ENCODE results near the gene CD22.
"Not testable (repeated sequence)": the region's sequence is repeated elsewhere in the genome, so short reads cannot be mapped to it uniquely, and the experiment has no call there.

Gene CD22

DNA sequence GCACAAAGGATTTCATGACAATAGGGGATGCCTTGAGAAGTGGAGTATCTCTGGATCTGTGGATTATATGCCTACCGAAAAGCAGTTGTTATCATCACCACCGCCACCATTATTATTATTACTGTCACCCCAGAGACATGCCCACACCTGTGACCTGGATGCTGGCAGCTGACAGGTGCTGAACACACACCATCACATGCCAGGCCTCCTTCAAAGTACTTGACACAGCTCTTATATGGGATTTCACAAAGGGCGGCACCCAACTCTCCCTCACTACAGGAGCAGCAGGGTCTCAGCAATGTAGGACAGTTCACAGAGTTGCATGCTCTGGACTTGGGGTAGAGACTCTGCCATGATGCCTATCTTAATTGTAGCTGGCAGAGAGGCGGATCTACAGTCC lies 36.3 kb downstream of the CD22 start:
- Histone ChIP-seq H2AFZ (ENCODE audit: low read depth, low read length) (no peak overlapping the region), H3K4me1 (ENCODE audit: insufficient read depth, low read length) (no peaks in the 10 kb centered on the region), H3K36me3 (ENCODE audit: insufficient read depth, low read length) (no peaks in the 10 kb centered on the region), H3K27me3 (ENCODE audit: insufficient read depth, low read length) (no peaks in the 10 kb centered on the region), H3K9me3 (ENCODE audit: low read length) (no peaks in the 10 kb centered on the region), H3K4me3 (ENCODE audit: low read length) (no peak overlapping the region)

GRCh38 chr19:35368378-35368777 lies 39.4 kb downstream of the CD22 start:
- Histone ChIP-seq H3K9me3 (ENCODE audit: low read length) (no peaks in the 10 kb centered on the region), H3K4me1 (ENCODE audit: insufficient read depth, low read length) (no peaks in the 10 kb centered on the region), H2AFZ (ENCODE audit: low read depth, low read length) (no peak overlapping the region), H3K27me3 (ENCODE audit: insufficient read depth, low read length) (no peaks in the 10 kb centered on the region), H3K36me3 (ENCODE audit: insufficient read depth, low read length) (no peaks in the 10 kb centered on the region), H3K4me3 (ENCODE audit: low read length) (no peak overlapping the region)

GRCh38 chr19:35369522-35369921 lies 40.5 kb downstream of the CD22 start:
- no peaks in the 10 kb centered on the region for H3K4me1 ChIP-seq (ENCODE audit: insufficient read depth, low read length)
- no peaks in the 10 kb centered on the region for H3K9me3 ChIP-seq (ENCODE audit: low read length)
- no peak overlapping the region for H3K4me3 ChIP-seq (ENCODE audit: low read length)
- H2AFZ ChIP-seq (ENCODE audit: low read depth, low read length), result no peak overlapping the region
- H3K27me3 ChIP-seq (ENCODE audit: insufficient read depth, low read length), result no peaks in the 10 kb centered on the region
- H3K36me3 ChIP-seq (ENCODE audit: insufficient read depth, low read length), result no peaks in the 10 kb centered on the region

DNA sequence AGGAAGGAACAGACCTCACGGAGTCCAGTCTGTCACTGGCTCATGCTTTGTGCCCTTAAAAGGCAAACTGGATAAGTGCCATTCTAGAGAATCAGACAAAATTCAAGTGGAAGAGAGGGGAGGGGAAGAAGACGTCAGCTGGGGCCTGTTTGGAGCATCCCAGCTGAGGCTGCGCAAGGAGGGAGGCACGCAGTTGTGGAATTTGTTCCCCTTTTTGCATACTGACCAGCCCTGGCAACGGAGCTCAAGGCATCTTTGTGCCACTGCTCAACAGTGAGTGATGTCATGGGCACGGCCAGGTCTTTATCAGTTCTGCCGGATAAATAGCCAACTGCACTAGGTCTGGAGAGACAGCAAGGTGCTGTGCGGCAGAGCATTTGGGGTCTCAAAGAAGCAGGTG lies 41.7 kb downstream of the CD22 start, which contains the start of gene GPR42:
Gene GPR42 (plus strand): TSS at position 347 of the 400 bp plus-strand sequence. CDS start 292 bp downstream, outside the sequence.
- Histone ChIP-seq H3K9me3 (ENCODE audit: low read length) (no peaks in the 10 kb centered on the region), H3K36me3 (ENCODE audit: insufficient read depth, low read length) (no peaks in the 10 kb centered on the region), H2AFZ (ENCODE audit: low read depth, low read length) (no peak within 1 kb of the TSS), H3K4me1 (ENCODE audit: insufficient read depth, low read length) (no peaks in the 10 kb centered on the region), H3K27me3 (ENCODE audit: insufficient read depth, low read length) (no peaks in the 10 kb centered on the region), H3K4me3 (ENCODE audit: low read length) (no peak within 1 kb of the TSS)

DNA sequence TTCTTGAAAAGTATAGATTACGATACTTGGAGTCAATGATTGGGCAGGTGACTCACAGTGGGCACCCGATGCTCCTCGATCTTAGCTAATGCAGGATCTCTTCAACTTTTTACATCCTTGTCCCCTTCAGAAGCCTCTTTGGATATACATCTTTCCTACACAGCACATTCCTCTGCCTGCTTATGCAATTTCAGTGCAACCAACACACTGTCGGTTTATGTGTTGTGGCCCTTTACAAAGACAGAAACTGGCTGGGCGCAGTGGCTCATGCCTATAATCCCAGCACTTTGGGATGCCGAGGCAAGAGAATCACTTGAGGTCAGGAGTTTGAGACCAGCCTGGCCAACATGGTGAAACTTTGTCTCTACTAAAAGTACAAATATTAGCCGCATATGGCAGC lies 44.5 kb downstream of the CD22 start:
- Histone ChIP-seq H3K27me3 (ENCODE audit: insufficient read depth, low read length) (no peaks in the 10 kb centered on the region), H3K4me3 (ENCODE audit: low read length) (no peak overlapping the region), H3K9me3 (ENCODE audit: low read length) (no peaks in the 10 kb centered on the region)

GRCh38 chr19:35374031-35374430 lies 45.0 kb downstream of the CD22 start:
- H3K4me3 ChIP-seq (ENCODE audit: low read length); H3K4me1 ChIP-seq (ENCODE audit: insufficient read depth, low read length); H3K27me3 ChIP-seq (ENCODE audit: insufficient read depth, low read length); H3K36me3 ChIP-seq (ENCODE audit: insufficient read depth, low read length); H3K9me3 ChIP-seq (ENCODE audit: low read length); H2AFZ ChIP-seq (ENCODE audit: low read depth, low read length): not testable (repeated sequence)

More for the DNA sequence above, 44.5 kb downstream of the CD22 start:
- Histone ChIP-seq H2AFZ (ENCODE audit: low read depth, low read length) (no peak overlapping the region), H3K4me1 (ENCODE audit: insufficient read depth, low read length) (no peaks in the 10 kb centered on the region), H3K36me3 (ENCODE audit: insufficient read depth, low read length) (no peaks in the 10 kb centered on the region)

DNA sequence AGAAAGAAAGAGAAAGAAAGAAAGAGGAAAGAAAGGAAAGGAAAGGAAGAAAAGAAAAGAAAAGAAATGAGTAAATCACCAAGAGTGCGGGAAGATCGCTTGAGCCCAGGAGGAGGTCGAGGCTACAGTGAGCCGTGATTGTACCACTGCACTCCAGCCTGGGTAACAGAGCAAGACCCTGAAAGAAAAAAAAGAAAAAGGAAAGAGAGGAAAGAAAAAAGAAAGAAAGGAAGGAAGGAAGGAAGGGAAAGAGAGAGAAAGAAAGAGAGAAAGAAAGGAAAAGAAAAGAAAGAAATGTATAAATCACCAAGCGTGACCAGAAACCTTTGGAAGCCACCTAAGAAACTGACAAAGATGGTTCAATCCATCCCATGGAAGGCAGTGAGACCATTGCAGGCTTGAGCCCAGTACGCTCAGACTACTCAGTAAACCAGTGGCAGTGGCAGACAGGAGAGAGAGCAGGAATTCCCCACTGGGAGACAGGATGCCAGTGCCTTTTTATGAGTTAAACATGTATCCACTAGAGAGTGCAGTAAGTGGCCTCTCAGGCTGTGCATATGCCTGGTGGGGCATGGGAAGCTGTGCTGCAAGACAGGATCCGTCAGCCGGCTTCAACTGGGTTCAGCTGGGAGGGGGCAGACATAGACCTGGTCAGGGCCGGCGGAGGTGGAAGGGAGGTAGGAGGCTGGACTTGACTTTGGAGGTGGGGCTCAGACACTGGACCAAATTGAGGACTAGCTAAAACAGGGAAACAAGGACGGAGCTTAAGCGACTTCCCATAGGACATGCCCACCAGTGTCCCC lies 46.7 kb downstream of the CD22 start:
- Histone ChIP-seq H3K9me3 (ENCODE audit: low read length) (no peaks in the 10 kb centered on the region), H2AFZ (ENCODE audit: low read depth, low read length) (no peak overlapping the region), H3K4me3 (ENCODE audit: low read length) (no peak overlapping the region), H3K27me3 (ENCODE audit: insufficient read depth, low read length) (no peaks in the 10 kb centered on the region), H3K4me1 (ENCODE audit: insufficient read depth, low read length) (no peaks in the 10 kb centered on the region), H3K36me3 (ENCODE audit: insufficient read depth, low read length) (no peaks in the 10 kb centered on the region)

GRCh38 chr19:35377656-35378055 lies 48.7 kb downstream of the CD22 start:
- no peak overlapping the region for H2AFZ ChIP-seq (ENCODE audit: low read depth, low read length)
- no peak overlapping the region for H3K4me3 ChIP-seq (ENCODE audit: low read length)
- no peaks in the 10 kb centered on the region for H3K9me3 ChIP-seq (ENCODE audit: low read length)
- H3K27me3 ChIP-seq (ENCODE audit: insufficient read depth, low read length), result no peaks in the 10 kb centered on the region
- H3K4me1 ChIP-seq (ENCODE audit: insufficient read depth, low read length), result no peaks in the 10 kb centered on the region
- no peaks in the 10 kb centered on the region for H3K36me3 ChIP-seq (ENCODE audit: insufficient read depth, low read length)

DNA sequence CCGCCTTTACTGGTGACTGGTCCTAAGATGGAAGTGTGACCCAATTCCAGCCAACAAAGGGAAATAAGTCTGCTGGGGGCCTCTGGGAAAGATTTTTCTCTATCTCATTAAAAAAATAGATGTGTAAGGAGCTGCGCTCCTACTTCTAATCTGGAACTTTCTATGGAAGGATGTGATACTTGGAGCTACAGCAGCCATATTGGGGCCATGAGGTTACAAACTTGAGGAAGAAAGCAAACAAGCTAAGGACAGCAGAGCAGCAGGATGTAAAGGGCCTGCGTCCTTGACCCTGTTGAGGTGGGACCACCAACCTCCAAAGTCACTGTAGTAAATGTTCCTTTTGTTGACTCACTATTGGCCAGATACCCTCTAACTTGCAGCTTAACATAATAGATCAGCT lies 49.4 kb downstream of the CD22 start:
- Histone ChIP-seq H3K4me3 (ENCODE audit: low read length) (no peak overlapping the region), H3K4me1 (ENCODE audit: insufficient read depth, low read length) (no peaks in the 10 kb centered on the region), H3K36me3 (ENCODE audit: insufficient read depth, low read length) (no peaks in the 10 kb centered on the region), H3K9me3 (ENCODE audit: low read length) (no peaks in the 10 kb centered on the region), H2AFZ (ENCODE audit: low read depth, low read length) (no peak overlapping the region), H3K27me3 (ENCODE audit: insufficient read depth, low read length) (no peaks in the 10 kb centered on the region)

DNA sequence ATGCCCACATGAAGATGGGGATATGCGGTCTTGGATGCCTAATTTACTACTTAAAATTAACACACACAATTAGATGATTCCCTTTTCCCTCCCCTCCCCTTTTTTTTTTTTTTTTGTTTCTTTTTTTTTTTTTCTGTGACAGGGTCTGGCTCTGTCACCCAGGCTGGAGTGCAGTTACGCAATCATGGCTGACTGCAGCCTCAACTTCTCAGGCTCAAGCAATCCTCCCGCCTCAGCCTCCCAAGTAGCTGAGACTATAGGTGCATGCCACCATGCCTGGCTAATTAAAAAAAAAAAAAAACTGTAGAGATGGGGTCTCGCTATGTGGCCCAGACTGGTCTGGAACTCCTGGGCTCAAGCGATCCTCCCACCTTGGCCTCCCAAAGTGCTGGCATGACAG lies 50.6 kb downstream of the CD22 start:
- H3K36me3 ChIP-seq (ENCODE audit: insufficient read depth, low read length); H3K9me3 ChIP-seq (ENCODE audit: low read length); H2AFZ ChIP-seq (ENCODE audit: low read depth, low read length); H3K4me1 ChIP-seq (ENCODE audit: insufficient read depth, low read length); H3K27me3 ChIP-seq (ENCODE audit: insufficient read depth, low read length); H3K4me3 ChIP-seq (ENCODE audit: low read length): not testable (repeated sequence)

- Histone ChIP-seq H3K9me3 (ENCODE audit: low read length) (no peaks in the 10 kb centered on the region), H3K36me3 (ENCODE audit: insufficient read depth, low read length) (no peaks in the 10 kb centered on the region), H2AFZ (ENCODE audit: low read depth, low read length) (no peak overlapping the region), H3K4me3 (ENCODE audit: low read length) (no peak overlapping the region), H3K27me3 (ENCODE audit: insufficient read depth, low read length) (no peaks in the 10 kb centered on the region), H3K4me1 (ENCODE audit: insufficient read depth, low read length) (no peaks in the 10 kb centered on the region)
Observed at GRCh38 chr19:35379992-35380391, 51.0 kb downstream of the CD22 start.

- Histone ChIP-seq H3K4me3 (ENCODE audit: low read length) (no peak overlapping the region), H3K27me3 (ENCODE audit: insufficient read depth, low read length) (no peaks in the 10 kb centered on the region), H2AFZ (ENCODE audit: low read depth, low read length) (no peak overlapping the region)
Observed at GRCh38 chr19:35380450-35381124, 51.6 kb downstream of the CD22 start.

GRCh38 chr19:35381318-35381717 lies 52.3 kb downstream of the CD22 start:
- peaks cover 3% of the 10 kb centered on the region for H3K9me3 ChIP-seq (ENCODE audit: low read length)
- H3K4me1 ChIP-seq (ENCODE audit: insufficient read depth, low read length), result no peaks in the 10 kb centered on the region
- no peak overlapping the region for H2AFZ ChIP-seq (ENCODE audit: low read depth, low read length)
- no peaks in the 10 kb centered on the region for H3K27me3 ChIP-seq (ENCODE audit: insufficient read depth, low read length)
- no peaks in the 10 kb centered on the region for H3K36me3 ChIP-seq (ENCODE audit: insufficient read depth, low read length)
- no peak overlapping the region for H3K4me3 ChIP-seq (ENCODE audit: low read length)

More at GRCh38 chr19:35380450-35381124, 51.6 kb downstream of the CD22 start:
- no peaks in the 10 kb centered on the region for H3K4me1 ChIP-seq (ENCODE audit: insufficient read depth, low read length)
- peaks cover under 1% of the 10 kb centered on the region for H3K9me3 ChIP-seq (ENCODE audit: low read length)
- H3K36me3 ChIP-seq (ENCODE audit: insufficient read depth, low read length), result no peaks in the 10 kb centered on the region

All from neuron (in vitro differentiated cells).